Hippocampal formation (tissue), 2 donors: Measurements from ENCODE around the gene NEU2.
"Not testable (repeated sequence)": the region's sequence is repeated elsewhere in the genome, so short reads cannot be mapped to it uniquely, and the experiment has no call there.

ENCODE experiments used
- DNase-seq, 2 donors: peaks; one replicate each; lab custom pipeline; 2025; lab: John Stamatoyannopoulos, UW

NEU2 gene

DNA sequence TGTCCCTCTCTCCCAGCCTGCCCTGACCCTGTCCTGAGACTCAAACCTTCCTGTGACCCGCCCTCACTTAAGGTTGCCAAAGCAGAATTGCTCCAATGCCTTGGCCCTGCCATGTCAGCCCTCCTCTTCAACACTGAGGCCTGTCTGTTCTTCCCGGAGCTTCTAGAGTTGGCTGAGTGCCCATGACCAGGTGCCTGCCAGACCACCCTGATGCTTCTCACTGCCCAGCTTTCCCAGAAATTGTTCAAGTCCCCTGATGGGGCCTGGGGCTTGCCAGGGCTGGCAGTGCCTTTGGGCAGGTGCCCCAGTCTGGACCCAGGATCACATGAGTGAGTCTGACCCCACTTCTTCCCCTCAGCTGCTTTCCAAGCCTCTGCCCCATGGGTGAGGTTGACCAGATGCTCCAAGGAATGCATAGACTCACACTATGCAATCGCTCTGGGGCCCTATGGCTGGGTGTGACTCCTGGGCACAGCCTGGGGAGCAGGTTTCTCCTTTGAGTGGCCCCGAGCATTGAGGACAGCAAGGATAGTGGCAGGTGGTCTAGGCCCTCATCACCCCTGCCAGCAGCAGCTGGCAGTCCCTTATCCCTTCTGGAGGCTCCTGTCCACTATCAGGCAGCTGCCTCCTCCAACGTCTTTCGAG, 24.6 kb downstream of the NEU2 start:
- DNase-seq = no peak

DNA sequence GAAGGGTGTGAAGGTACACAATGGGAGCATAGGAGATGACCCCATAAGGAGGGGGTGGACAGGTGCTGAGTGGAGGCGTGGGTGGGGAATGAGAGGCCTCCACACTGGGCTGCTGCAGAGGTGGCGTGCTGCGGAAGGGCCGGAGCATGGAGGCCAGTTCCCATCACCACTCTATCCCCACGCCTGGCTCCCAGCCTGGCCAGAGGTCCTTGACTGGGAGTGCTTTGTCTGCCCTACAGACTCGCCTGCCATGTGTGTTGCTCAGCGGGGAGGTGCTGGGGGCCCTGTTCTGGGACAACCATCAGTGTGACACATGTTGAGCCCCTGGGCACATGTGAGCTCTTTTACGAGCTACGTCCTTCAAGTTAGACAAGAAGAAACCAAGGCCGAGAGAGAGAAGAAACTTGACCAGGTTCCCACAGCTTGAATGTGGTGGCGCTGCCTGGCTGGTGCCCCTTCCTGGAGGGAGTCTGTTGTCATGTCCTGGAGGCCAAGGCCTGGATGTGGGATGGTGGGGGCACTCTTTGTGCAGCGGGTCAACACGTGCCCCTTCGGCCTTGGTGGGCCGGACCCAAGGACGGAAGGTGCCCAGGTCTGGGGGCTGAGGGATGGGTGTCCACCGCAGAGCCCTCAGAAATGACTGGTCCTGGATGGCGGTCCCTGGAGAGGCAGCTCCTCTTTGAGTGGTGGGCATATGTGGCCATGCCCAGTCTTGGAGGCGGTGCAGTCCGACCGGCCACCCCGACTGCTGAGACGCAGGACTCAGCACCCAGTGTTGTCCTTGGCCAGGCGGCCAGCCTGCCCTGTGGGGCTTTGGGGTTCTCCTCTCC, 26.5 kb downstream of the NEU2 start:
- no peak for DNase-seq

GRCh38 chr2:233059547-233059796, 27.0 kb downstream of the NEU2 start:
- no peak for DNase-seq

- peak in 1 of 2 donors; percentile 18 for DNase-seq
These were observed 27.5 kb downstream of the NEU2 start, which contains the start of gene INPP5D for GRCh38 chr2:233059797-233060500. Gene INPP5D (plus strand): TSS chr2:233060342. CDS start chr2:233060479, 137 bp downstream.

DNA sequence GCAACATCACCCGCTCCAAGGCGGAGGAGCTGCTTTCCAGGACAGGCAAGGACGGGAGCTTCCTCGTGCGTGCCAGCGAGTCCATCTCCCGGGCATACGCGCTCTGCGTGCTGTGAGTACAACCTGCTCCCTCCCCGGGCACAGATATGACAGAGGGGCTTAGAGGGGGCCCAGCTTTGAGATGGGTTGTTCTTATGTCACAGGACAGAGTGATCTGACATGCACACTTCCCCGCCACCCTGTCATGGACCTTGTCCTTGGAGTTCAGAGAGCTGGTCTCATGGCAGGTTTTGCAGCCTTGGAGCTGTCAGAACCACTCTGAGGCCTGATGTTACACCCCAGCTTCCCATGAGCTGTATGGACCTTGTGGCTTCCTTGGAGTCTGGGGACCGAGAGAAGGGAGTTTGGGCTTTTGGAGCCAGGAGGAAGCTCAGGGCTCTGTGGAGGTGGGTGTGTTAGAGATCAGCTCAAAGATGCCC, 28.1 kb downstream of the NEU2 start:
- no peak for DNase-seq

- DNase-seq = peak in 1 of 2 donors; percentile 16
These were observed 28.6 kb downstream of the NEU2 start for GRCh38 chr2:233060980-233061590.

DNA sequence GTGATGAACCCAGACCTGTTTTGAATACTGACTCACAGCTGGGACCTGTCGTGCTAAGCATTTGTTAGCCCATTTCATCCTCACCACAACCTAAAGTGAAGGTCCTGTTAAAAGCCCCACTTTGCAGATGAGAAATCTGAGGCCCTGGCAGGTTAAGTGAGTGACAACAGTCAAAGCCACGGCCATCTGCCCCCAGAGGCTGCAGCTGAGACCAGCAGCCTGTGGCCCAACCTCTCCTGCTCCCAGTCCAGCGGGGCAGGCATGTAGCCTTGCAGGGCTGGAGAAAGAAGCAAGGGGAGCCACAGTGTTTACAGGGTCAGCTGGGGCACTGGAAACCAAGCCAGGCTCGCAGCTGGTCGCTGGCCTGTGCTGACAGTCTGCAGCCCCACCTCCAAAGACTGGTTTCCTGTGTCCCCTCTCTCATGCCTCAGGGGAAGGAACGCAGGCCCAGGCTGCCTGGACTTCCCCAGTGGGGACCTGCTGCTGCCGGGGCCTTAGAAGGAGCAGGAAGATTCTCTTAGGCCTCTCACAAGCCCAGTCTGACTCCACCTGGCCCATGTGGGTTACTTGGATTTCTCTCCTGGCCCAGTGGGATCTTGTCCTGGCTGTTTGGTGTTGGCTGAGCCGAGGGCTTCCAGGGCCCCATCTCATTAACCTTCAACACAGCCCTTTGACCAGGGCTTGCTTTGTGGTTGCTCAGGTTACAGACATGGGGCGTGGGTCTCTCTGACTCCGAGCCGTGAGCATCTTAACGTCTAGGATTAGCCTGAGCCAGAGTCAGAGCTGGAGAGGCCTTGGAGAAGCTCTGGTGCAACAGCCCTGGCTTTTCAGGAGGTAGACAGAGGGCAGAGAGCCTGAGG, 29.3 kb downstream of the NEU2 start:
- no peak for DNase-seq

DNA sequence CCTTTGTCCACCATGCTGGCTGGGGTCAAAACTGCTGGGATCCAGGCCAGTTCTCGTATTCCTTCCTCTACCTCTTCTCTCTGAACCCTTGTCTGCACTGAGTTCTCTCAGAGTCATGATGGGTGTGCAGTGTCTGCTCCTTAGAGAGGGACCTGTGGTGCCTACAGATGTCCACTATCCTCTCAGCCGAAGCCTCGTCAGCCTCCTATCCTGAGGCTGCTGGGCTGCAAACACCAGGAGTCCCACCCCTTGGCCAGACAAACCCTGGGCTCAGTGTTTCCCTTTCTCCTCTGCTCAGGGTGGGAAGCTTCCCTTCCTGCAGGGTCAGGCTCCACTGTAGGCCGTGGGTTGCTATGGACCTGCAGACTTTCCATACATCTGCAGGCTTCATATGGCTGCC, 30.0 kb downstream of the NEU2 start:
- DNase-seq = no peak

DNA sequence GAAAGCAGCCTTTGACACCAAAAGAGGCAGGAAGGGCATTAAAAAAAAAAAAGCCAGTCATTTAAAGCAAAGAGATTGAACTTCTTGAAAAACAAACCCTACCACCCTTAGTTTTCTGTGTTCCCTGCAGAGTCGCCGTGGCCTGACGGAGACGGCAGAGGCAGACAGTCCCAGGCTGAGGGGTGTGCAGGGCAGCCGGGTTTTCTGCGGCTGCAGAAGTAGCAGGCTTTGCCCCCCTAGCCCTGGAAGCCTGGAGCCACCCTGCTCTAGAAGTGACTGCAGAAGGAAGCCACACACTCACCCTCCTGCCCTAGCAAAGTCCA, 30.4 kb downstream of the NEU2 start:
- DNase-seq = no peak

DNA sequence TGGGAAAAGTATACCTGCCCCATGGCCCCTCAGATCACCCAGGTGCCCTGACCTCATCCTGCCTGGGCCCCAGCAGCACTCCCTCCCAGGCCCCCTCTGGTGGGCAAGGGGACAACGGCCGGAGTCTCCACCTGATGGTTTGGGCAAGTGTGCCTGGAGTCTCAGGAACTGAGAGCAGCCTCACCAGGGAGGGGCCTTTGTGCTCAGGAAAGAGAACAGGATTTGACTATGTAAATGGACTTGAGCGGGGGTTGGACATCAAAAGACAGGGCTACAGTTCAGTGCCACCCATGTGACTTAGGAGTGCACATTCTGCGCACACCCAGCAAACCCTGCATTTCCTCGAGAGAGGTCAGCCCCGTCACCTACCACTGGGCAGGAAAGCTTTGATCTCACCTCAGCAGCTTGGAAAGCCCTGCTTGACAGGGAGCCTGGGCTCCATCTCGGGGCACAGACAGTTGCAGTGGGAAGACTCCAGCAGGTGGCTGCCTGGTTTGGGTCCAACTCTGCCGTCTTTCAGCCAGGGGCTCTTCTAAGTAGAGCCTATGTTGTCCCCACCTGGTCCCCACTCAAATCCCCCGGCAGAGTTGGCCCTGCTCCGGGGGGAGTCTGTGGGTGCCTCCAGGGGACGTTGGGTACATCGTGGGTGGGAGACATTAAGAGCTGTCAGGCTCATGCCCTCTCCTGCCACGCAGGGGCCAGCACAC, 30.9 kb downstream of the NEU2 start:
- no peak for DNase-seq

DNA sequence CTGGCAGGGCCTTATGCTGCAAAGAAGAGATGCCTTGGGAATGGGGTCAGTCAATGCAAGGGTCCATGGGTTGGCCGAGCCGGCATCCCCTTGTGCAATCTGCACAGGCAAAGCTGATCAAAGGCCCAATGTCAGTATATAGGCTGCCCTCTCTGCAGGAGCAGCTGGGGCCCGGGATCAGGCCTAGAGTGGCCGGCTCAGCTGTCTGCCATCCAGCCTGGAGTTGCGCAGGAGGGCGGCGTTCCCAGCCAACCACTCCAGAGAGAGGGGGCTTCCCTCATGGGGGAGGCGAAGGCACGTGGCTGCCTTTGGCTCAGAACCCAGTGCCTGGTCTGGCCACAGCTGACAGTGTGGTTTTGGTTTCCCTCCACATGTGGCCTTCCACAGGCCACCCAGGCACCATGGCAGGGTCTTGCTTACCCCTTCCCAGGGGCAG, 31.5 kb downstream of the NEU2 start:
- no peak for DNase-seq

DNA sequence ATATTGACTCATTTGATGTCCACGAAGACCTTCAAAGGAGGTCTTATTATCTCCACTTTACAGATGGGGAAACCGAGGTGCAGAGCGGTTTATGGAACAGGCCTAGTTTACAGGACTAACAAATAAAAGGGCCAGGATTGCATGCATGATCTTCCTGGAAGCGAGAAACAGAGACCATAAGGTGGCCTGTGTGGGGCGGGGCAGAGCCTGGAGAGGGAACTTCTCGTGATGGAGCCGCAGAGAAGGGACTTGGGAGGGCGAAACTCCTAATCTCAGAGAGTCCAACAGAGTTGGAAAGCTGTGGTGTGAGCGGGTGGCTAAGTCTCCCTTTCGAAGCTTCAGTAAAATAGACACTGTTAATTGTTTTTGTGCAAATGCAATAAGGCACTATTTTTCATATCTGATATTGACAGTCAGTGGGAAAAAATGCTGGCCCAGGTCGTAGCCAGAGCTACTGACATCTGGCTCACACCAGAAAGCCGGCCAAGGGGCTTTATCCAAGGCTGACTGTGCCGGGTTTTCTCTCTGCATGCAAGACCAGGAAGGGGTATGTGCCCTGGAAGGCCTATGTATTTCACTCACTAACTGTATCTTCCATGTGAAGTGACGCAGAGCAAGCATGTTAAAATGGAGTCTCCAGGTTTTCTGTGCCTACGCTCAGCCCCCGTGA, 32.2 kb downstream of the NEU2 start:
- DNase-seq = no peak

- not testable (repeated sequence) for DNase-seq
These were observed 32.7 kb downstream of the NEU2 start for GRCh38 chr2:233065200-233065589.

GRCh38 chr2:233065954-233066470, 33.5 kb downstream of the NEU2 start:
- no peak for DNase-seq

GRCh38 chr2:233068762-233069418, 36.4 kb downstream of the NEU2 start:
- no peak for DNase-seq

- no peak for DNase-seq
These were observed 40.4 kb downstream of the NEU2 start for GRCh38 chr2:233072838-233073237.

- no peak for DNase-seq
These were observed 41.6 kb downstream of the NEU2 start for GRCh38 chr2:233074106-233074505.

DNA sequence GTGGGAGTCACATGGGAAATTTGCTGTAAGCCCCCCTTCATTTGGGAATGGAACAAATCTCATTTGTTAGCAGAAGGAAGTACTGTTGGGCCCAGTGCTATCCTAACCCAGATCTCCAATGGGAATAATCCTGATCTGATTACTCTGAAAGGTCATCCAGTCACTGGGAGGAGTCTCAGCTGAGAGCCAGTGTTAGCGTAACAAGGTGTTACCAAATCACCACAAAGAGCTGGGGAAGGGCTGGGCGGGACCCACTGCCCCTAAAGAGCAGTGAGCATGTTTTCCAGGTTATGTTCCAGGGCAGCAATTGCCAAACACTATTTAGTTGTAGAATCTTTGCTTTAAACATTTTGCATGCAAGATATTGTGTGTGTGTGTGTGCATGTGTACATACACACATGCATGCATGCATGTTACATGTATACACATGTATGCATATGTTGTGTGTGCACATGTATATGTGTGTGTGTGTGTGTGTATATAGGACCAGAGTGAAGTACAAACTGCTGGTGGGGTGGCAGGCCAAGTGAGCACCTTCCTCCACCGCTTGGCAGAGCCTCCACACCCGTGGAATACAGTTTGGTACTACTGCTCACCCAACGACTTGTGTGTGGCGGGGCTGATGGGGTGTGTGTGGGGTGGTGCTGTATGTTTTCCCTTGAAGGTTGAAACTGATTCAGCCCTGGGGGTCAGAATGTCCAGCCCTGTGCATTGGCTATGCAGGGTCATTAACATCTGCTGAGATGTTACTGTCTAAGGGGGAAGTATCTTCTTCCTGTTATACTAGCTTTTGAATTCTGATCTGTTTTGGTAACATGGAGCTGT, 42.9 kb downstream of the NEU2 start:
- no peak for DNase-seq

DNA sequence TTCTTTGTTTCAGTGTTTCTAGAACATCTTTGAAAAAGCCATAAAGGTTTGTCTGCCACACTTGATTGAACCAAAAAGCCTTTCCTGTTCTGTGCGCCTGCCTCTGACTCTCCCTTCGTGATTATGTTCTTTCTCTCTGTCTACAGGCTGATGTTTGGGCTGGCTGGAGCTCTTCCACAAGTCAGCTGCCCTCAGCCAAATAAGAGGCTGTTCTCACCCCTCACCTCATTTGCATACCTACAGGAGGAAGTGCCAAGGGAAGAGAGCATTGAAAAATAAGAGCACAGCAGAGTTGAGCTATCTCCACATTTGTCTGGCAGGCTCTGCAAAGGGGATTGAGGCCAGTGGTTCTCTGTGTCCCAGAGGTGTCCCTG, 43.5 kb downstream of the NEU2 start:
- DNase-seq = no peak
